Measurements from ENCODE around the gene TCFL5. TPM values are rescaled to one million over a fixed set of nuclear protein-coding genes. Genes with fewer than 3 reads are reported as not detected.

Gene TCFL5
- total RNA-seq, 1 donor from 2014 or later = 11.0 TPM

- no peak overlapping the region for H3K4me3 Mint-ChIP-seq (ENCODE audit: unreplicated experiment)
- peaks cover 9% of the 10 kb centered on the region for H3K4me1 ChIP-seq (ENCODE audit: insufficient read depth, low read length)
- peaks cover 71% of the 10 kb centered on the region for H4K20me1 ChIP-seq (ENCODE audit: insufficient read depth, low read length)
- FAIRE-seq (no peak), DNase-seq (ENCODE audit: low read depth) (no peak)
- H2AFZ ChIP-seq (ENCODE audit: low read depth, low read length) = no peak overlapping the region
- no peaks in the 10 kb centered on the region for H3K27me3 ChIP-seq (ENCODE audit: insufficient read depth, low read length)
- H3K27ac ChIP-seq (ENCODE audit: low read depth, low read length) = no peak overlapping the region
- H3K79me2 ChIP-seq (ENCODE audit: insufficient read depth, low read length) = no peaks in the 10 kb centered on the region
- H3K27ac Mint-ChIP-seq (ENCODE audit: unreplicated experiment) = no peak overlapping the region
- no peak overlapping the region for H3K4me2 ChIP-seq (ENCODE audit: low read length)
- no peak for TF ChIP-seq EZH2 (IDR thresholded peaks at IDR 0.05; ENCODE audit: insufficient read depth, low read length)
- TF ChIP-seq, protein P1, sequence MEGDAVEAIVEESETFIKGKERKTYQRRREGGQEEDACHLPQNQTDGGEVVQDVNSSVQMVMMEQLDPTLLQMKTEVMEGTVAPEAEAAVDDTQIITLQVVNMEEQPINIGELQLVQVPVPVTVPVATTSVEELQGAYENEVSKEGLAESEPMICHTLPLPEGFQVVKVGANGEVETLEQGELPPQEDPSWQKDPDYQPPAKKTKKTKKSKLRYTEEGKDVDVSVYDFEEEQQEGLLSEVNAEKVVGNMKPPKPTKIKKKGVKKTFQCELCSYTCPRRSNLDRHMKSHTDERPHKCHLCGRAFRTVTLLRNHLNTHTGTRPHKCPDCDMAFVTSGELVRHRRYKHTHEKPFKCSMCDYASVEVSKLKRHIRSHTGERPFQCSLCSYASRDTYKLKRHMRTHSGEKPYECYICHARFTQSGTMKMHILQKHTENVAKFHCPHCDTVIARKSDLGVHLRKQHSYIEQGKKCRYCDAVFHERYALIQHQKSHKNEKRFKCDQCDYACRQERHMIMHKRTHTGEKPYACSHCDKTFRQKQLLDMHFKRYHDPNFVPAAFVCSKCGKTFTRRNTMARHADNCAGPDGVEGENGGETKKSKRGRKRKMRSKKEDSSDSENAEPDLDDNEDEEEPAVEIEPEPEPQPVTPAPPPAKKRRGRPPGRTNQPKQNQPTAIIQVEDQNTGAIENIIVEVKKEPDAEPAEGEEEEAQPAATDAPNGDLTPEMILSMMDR (IDR thresholded peaks at IDR 0.05; ENCODE audit: insufficient read depth, low read depth, low read length) = no peak
- H3K27me3 Mint-ChIP-seq (ENCODE audit: low read depth, unreplicated experiment) = no peaks in the 10 kb centered on the region
- H3K36me3 ChIP-seq (ENCODE audit: insufficient read depth, low read length) = peaks cover 54% of the 10 kb centered on the region
- H3K4me1 Mint-ChIP-seq (ENCODE audit: low read depth, unreplicated experiment) = peaks cover 14% of the 10 kb centered on the region
- no peaks in the 10 kb centered on the region for H3K9me3 Mint-ChIP-seq (ENCODE audit: unreplicated experiment)
- no peak overlapping the region for H3K4me3 ChIP-seq (ENCODE audit: insufficient read depth, low read depth, low read length)
- peaks cover 18% of the 10 kb centered on the region for H3K36me3 Mint-ChIP-seq (ENCODE audit: low read depth, unreplicated experiment)
- no peaks in the 10 kb centered on the region for H3K9me3 ChIP-seq (ENCODE audit: insufficient read depth, low read depth, low read length)
- no peak overlapping the region for H3K9ac ChIP-seq (ENCODE audit: low read length)
Measured at GRCh38 chr20:62892348-62893304, 31.0 kb upstream of the TCFL5 start.

DNA sequence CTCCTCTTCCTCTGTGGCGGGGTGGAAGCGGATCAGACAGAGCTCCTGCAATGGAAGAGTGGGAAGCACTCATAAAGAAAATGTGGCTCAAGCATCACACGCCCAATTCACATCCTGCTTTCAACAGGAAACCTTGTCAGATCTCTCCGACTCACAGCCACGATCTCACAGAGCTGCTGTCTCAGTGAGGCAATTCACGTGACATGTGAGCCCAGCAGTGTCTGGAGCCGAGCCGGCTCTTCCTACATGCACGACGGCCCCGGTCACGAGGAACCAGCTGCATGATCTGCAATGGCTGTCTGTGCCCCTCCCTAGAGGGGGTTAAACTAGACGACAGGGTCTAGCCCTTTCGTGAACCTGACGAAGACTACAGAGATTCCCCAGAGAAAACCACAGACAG, 29.5 kb upstream of the TCFL5 start:
- Mint-ChIP-seq H3K4me3 (ENCODE audit: unreplicated experiment) (no peak overlapping the region), H3K9me3 (ENCODE audit: unreplicated experiment) (no peaks in the 10 kb centered on the region), H3K27ac (ENCODE audit: unreplicated experiment) (peak overlapping the region; percentile 85), H3K4me1 (ENCODE audit: low read depth, unreplicated experiment) (peaks cover 26% of the 10 kb centered on the region), H3K36me3 (ENCODE audit: low read depth, unreplicated experiment) (peaks cover 22% of the 10 kb centered on the region), H3K27me3 (ENCODE audit: low read depth, unreplicated experiment) (no peaks in the 10 kb centered on the region)
- Histone ChIP-seq H3K9ac (ENCODE audit: low read length) (no peak overlapping the region), H3K79me2 (ENCODE audit: insufficient read depth, low read length) (no peaks in the 10 kb centered on the region), H3K4me3 (ENCODE audit: insufficient read depth, low read depth, low read length) (no peak overlapping the region), H2AFZ (ENCODE audit: low read depth, low read length) (no peak overlapping the region), H3K4me1 (ENCODE audit: insufficient read depth, low read length) (peaks cover 19% of the 10 kb centered on the region), H3K27me3 (ENCODE audit: insufficient read depth, low read length) (no peaks in the 10 kb centered on the region), H3K27ac (ENCODE audit: low read depth, low read length) (no peak overlapping the region), H3K4me2 (ENCODE audit: low read length) (no peak overlapping the region), H3K9me3 (ENCODE audit: insufficient read depth, low read depth, low read length) (no peaks in the 10 kb centered on the region), H3K36me3 (ENCODE audit: insufficient read depth, low read length) (peaks cover 57% of the 10 kb centered on the region), H4K20me1 (ENCODE audit: insufficient read depth, low read length) (peaks cover 78% of the 10 kb centered on the region)
- DNase-seq (ENCODE audit: low read depth) (no peak), FAIRE-seq (no peak)
- TF ChIP-seq, protein P1 (IDR thresholded peaks at IDR 0.05; ENCODE audit: insufficient read depth, low read depth, low read length) = no peak
- TF ChIP-seq EZH2 (IDR thresholded peaks at IDR 0.05; ENCODE audit: insufficient read depth, low read length) = no peak

- H3K4me2 ChIP-seq (ENCODE audit: low read length) = no peak overlapping the region
- H2AFZ ChIP-seq (ENCODE audit: low read depth, low read length) = no peak overlapping the region
- Mint-ChIP-seq H3K36me3 (ENCODE audit: low read depth, unreplicated experiment) (peaks cover 21% of the 10 kb centered on the region), H3K4me3 (ENCODE audit: unreplicated experiment) (no peak overlapping the region), H3K27ac (ENCODE audit: unreplicated experiment) (no peak overlapping the region), H3K27me3 (ENCODE audit: low read depth, unreplicated experiment) (no peaks in the 10 kb centered on the region), H3K9me3 (ENCODE audit: unreplicated experiment) (no peaks in the 10 kb centered on the region), H3K4me1 (ENCODE audit: low read depth, unreplicated experiment) (peaks cover 26% of the 10 kb centered on the region)
- TF ChIP-seq, protein P1 (IDR thresholded peaks at IDR 0.05; ENCODE audit: insufficient read depth, low read depth, low read length) = no peak
- no peak for TF ChIP-seq EZH2 (IDR thresholded peaks at IDR 0.05; ENCODE audit: insufficient read depth, low read length)
- H3K79me2 ChIP-seq (ENCODE audit: insufficient read depth, low read length) = no peaks in the 10 kb centered on the region
- peaks cover 78% of the 10 kb centered on the region for H4K20me1 ChIP-seq (ENCODE audit: insufficient read depth, low read length)
- no peak overlapping the region for H3K9ac ChIP-seq (ENCODE audit: low read length)
- DNase-seq (ENCODE audit: low read depth) (no peak), FAIRE-seq (no peak)
- H3K27ac ChIP-seq (ENCODE audit: low read depth, low read length) = no peak overlapping the region
- peaks cover 19% of the 10 kb centered on the region for H3K4me1 ChIP-seq (ENCODE audit: insufficient read depth, low read length)
- H3K36me3 ChIP-seq (ENCODE audit: insufficient read depth, low read length) = peaks cover 53% of the 10 kb centered on the region
- H3K4me3 ChIP-seq (ENCODE audit: insufficient read depth, low read depth, low read length) = no peak overlapping the region
- H3K27me3 ChIP-seq (ENCODE audit: insufficient read depth, low read length) = no peaks in the 10 kb centered on the region
- H3K9me3 ChIP-seq (ENCODE audit: insufficient read depth, low read depth, low read length) = no peaks in the 10 kb centered on the region
Measured at GRCh38 chr20:62890444-62890843, 28.8 kb upstream of the TCFL5 start.
